Transverse colon (tissue), 4 donors: Measurements from ENCODE around the gene ZNF618. TPM values are rescaled to one million over a fixed set of nuclear protein-coding genes. Genes with fewer than 3 reads are reported as not detected.

Experiments used
- DNase-seq: peaks from one replicate; pipeline ENCODE4 v3.0.0-alpha.2; 2019
- H3K27ac ChIP-seq, 4 donors: fragments of 200-600 bp; sonication (generic); 2 replicates each; pipeline ENCODE4 v1.5.1; 2016 to 2018; ENCODE audit warnings: inconsistent platforms in 4 of 4
- H3K27me3 ChIP-seq: fragments of 200-600 bp; sonication (generic); 2 replicates; pipeline ENCODE4 v1.5.1; 2017; ENCODE audit warnings: inconsistent platforms
- H3K36me3 ChIP-seq, 4 donors: fragments of 200-600 bp; sonication (generic); 2 replicates each; pipeline ENCODE4 v1.5.1; 2017 to 2019; ENCODE audit warnings: inconsistent platforms in 4 of 4
- H3K4me1 ChIP-seq, 4 donors: fragments of 200-600 bp; sonication (generic); 2 replicates each; pipeline ENCODE4 v1.5.1; 2017 to 2020; ENCODE audit warnings: inconsistent platforms in 4 of 4
- H3K4me3 ChIP-seq, 4 donors: fragments of 200-600 bp; sonication (generic); 1 replicate in 1 of 4; 2 replicates in 3 of 4; pipeline versions ENCODE4 v1.5.1 to v1.6.1; 2017 to 2019; ENCODE audit warnings: inconsistent platforms in 4 of 4
- H3K9me3 ChIP-seq, 2 donors: fragments of 200-600 bp; sonication (generic); 2 replicates each; pipeline ENCODE4 v1.5.1; 2017 to 2019; ENCODE audit warnings: inconsistent platforms in 2 of 2
- CTCF ChIP-seq, 5 experiments: fragments of 200-600 bp in 3 of 5; fragments of 450-650 bp in 2 of 5; sonication (generic) in 3 of 5; IDR thresholded peaks; 1 replicate in 2 of 5; 2 replicates in 3 of 5; pipeline ENCODE4 v1.5.1; 2016 to 2017; ENCODE audit warnings: antibody characterized with exemption in 5 of 5, inconsistent platforms in 3 of 5, mild to moderate bottlenecking in 2 of 5, moderate library complexity in 1 of 5
- EP300 ChIP-seq: sonication (generic); formaldehyde crosslinking; IDR thresholded peaks from one replicate; pipeline ENCODE4 v1.6.1; 2017; ENCODE audit warnings: antibody characterized with exemption, low read depth
- POLR2A ChIP-seq: fragments of 450-650 bp; IDR thresholded peaks from one replicate; pipeline ENCODE4 v1.6.1; 2016; ENCODE audit warnings: antibody characterized with exemption, mild to moderate bottlenecking, moderate library complexity
- POLR2AphosphoS5 ChIP-seq, 3 donors: sonication (generic); formaldehyde crosslinking; IDR thresholded peaks; one replicate each; pipeline ENCODE4 v1.6.1; 2016; ENCODE audit warnings: antibody characterized with exemption in 3 of 3
- WGBS, 2 donors: methylation state at CpG; one replicate each; pipeline ENCODE4 v1.1.5; 2018; ENCODE audit warnings: low coverage in 1 of 2; 5-methylcytosine and 5-hydroxymethylcytosine counted together
- in situ Hi-C, 4 donors: fragments of 200-750 bp; cut with MboI; loops; one replicate each; pipeline versions ENCODE4 v1.15.0 to v1.15.1; 2017; ENCODE audit warnings: low sequenced_read_pairs in 3 of 4, low pct_ligation_motif_present in 1 of 4, low pct_unique_long_range_greater_than_20kb in 1 of 4
- intact Hi-C: fragments of 100-400 bp; cut with DNase I; formaldehyde crosslinking; loops from one replicate; pipeline ENCODE4 v1.15.1; 2023; ENCODE audit warnings: low total_unique reads
- total RNA-seq, 4 donors: library from RNA; depleted of rRNA; stranded (reverse); fragments of >200 nt; gene quantifications; one replicate each; pipeline ENCODE4 v1.1.0, GENCODE V29; 2016

ZNF618 gene
- total RNA-seq, 4 donors from 2014 or later: 2.2 to 8.6 (median 4.0) TPM

- H3K4me3 ChIP-seq: no peak overlapping the region
- peaks cover 5 to 32% (median 24%) of the 10 kb centered on the region in 4 donors for H3K4me1 ChIP-seq
- no peak for DNase-seq
- H3K9me3 ChIP-seq: no peaks in the 10 kb centered on the region
- intact Hi-C loops (no loop called here), in situ Hi-C loops (loop anchor here in 1 of 4 donors (25.0 kb wide), 1 partner anchor 209 kb away; no protein-coding TSS in a partner anchor)
- H3K36me3 ChIP-seq: no peaks in the 10 kb centered on the region
- 63% methylated on average over 7 of the region's 7 CpGs; no CpG with 5 or more reads in 1 of the 2 donors for WGBS, 2 donors
- TF ChIP-seq EP300: no peak
- no peak for TF ChIP-seq POLR2A
- TF ChIP-seq POLR2AphosphoS5 (IDR thresholded peaks at IDR 0.05): no peak
- TF ChIP-seq CTCF (IDR thresholded peaks at IDR 0.05): no peak
- peaks cover 3% of the 10 kb centered on the region for H3K27me3 ChIP-seq
- H3K27ac ChIP-seq: no peak overlapping the region
Measured at GRCh38 chr9:114078781-114079156, 202.7 kb downstream of the ZNF618 start.

GRCh38 chr9:114080195-114080772, 204.2 kb downstream of the ZNF618 start:
- DNase-seq: no peak
- no peaks in the 10 kb centered on the region for H3K36me3 ChIP-seq
- in situ Hi-C loops: loop anchor here in 3 of 4 donors (10.0 to 25.0 kb wide), 3 partner anchors 205 to 215 kb away; no protein-coding TSS in a partner anchor
- intact Hi-C loops: no loop called here
- peaks cover 3% of the 10 kb centered on the region for H3K27me3 ChIP-seq
- TF ChIP-seq POLR2A (no peak), POLR2AphosphoS5 (IDR thresholded peaks at IDR 0.05) (no peak), CTCF (IDR thresholded peaks at IDR 0.05) (no peak), EP300 (no peak)
- WGBS, 2 donors: 72 to 85% methylated on average over 5 of the region's 5 CpGs
- no peak overlapping the region for H3K4me3 ChIP-seq
- peaks cover 5 to 32% (median 24%) of the 10 kb centered on the region in 4 donors for H3K4me1 ChIP-seq
- peak overlapping the region; percentile 7 to 78 (median 63) for H3K27ac ChIP-seq
- H3K9me3 ChIP-seq: no peaks in the 10 kb centered on the region

- peaks cover 5 to 32% (median 24%) of the 10 kb centered on the region in 4 donors for H3K4me1 ChIP-seq
- no peak for TF ChIP-seq EP300
- no peak for TF ChIP-seq CTCF (IDR thresholded peaks at IDR 0.05)
- TF ChIP-seq POLR2AphosphoS5 (IDR thresholded peaks at IDR 0.05): no peak
- no peak for TF ChIP-seq POLR2A
- peak; percentile 61 for DNase-seq
- no peak overlapping the region for H3K4me3 ChIP-seq
- peaks cover 3% of the 10 kb centered on the region for H3K27me3 ChIP-seq
- H3K9me3 ChIP-seq: no peaks in the 10 kb centered on the region
- 49% methylated on average over 7 of the region's 7 CpGs; no CpG with 5 or more reads in 1 of the 2 donors for WGBS, 2 donors
- in situ Hi-C loops: loop anchor here in 3 of 4 donors (10.0 to 25.0 kb wide), 3 partner anchors 204 to 214 kb away; no protein-coding TSS in a partner anchor
- intact Hi-C loops: no loop called here
- no peaks in the 10 kb centered on the region for H3K36me3 ChIP-seq
- peak overlapping the region; percentile 60 to 78 (median 77) for H3K27ac ChIP-seq
Measured at GRCh38 chr9:114080773-114081440, 204.8 kb downstream of the ZNF618 start.

- Histone ChIP-seq H3K27ac (peak overlapping the region; percentile 60 to 78 (median 77)), H3K9me3 (no peaks in the 10 kb centered on the region), H3K4me3 (no peak overlapping the region), H3K4me1 (peaks cover 5 to 32% (median 24%) of the 10 kb centered on the region in 4 donors), H3K27me3 (peaks cover 3% of the 10 kb centered on the region), H3K36me3 (no peaks in the 10 kb centered on the region)
- 54 to 66% methylated on average over 2 to 6 of the region's 6 CpGs for WGBS, 2 donors
- intact Hi-C loops: loop anchor here (2.0 kb wide), 1 partner anchor 209 kb away; no protein-coding TSS in a partner anchor
- TF ChIP-seq CTCF (IDR thresholded peaks at IDR 0.05) (no peak), POLR2A (no peak), POLR2AphosphoS5 (IDR thresholded peaks at IDR 0.05) (no peak), EP300 (no peak)
- no peak for DNase-seq
- in situ Hi-C loops: loop anchor here in 3 of 4 donors (10.0 to 25.0 kb wide), 3 partner anchors 203 to 213 kb away; no protein-coding TSS in a partner anchor
Measured at GRCh38 chr9:114081441-114082016, 205.4 kb downstream of the ZNF618 start.
